HG03439 (cell line): ENCODE measurements around the gene FA2H.
"Not testable (repeated sequence)": the region's sequence is repeated elsewhere in the genome, so short reads cannot be mapped to it uniquely, and the experiment has no call there.

Experiments used
- ATAC-seq: cut with Tn5 transposase; IDR thresholded peaks from one replicate; pipeline ENCODE4 v1.9.1; 2021; ENCODE audit warnings: mild to moderate bottlenecking, moderate library complexity; ENCODE audit not compliant: unreplicated experiment

Gene FA2H

GRCh38 chr16:74770831-74771526 lies 3.6 kb downstream of the FA2H start:
- no peak for ATAC-seq

DNA sequence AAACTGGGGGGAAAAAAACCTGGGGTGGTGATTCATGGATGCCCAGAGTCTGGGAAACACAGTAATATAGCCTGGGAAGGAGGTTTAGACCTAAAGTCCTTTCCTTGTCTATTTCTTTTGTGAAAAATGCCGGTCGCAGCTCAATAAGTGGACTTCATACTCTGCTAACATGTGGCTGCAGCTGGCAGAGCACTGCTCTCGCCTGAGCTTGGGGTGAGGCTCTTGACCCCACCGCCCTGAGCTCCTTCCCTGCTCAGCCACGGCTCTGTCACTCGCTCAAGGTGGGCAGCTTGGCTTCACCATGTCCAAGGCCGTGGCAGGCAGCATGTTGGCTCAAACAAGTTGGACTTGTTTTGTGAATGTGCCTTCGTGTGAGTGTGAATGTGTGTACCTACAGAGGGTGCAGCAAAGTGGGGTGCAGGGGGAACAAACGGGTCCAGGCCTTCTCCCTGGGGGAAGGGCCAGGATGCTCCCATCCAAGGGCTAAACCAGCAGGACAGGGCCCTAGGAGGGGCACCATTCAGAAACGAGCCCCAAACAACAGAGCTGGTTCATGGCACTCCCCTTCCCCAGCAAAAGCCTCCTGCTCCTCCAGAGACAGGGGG lies 4.9 kb downstream of the FA2H start:
- no peak for ATAC-seq

DNA sequence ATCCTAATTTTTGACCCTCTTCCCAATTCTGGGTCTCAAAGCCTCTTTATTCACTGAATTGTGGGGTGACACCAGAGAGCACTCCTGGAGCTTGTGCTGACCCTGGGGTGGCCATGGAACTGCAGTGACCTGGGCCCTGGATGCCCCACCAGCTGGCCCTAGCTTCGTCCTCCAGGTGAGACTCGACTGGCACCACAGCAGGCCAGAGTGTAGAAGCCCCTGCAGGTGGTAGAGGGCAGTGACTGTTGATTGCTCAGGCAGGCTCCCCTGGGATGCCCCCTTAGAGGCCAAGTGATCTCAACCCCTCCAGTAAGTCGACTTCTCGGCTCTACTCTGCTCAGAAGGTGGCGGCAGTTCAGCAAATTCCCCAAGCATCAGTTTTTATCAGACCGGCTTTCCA lies 6.4 kb downstream of the FA2H start:
- ATAC-seq, result no peak

DNA sequence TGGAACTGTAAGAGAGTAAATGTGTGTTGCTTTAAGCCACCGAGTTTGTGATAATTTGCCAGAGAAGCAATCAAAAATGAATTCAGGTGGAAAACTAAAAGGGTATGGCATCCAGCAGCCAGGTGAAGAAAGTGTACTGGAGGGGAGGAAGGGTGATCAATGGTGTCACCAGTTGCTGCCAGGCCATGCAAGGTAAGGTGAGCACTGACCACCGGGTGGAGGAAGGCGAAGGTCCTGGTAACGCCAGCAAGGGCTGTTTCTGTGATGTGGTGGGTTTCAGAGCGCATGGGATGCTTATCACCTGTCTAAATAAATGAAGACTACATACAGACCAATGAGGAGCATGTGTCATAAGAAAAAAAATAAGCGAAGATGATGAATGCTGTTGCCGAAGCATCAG lies 6.9 kb downstream of the FA2H start:
- ATAC-seq, result no peak

DNA sequence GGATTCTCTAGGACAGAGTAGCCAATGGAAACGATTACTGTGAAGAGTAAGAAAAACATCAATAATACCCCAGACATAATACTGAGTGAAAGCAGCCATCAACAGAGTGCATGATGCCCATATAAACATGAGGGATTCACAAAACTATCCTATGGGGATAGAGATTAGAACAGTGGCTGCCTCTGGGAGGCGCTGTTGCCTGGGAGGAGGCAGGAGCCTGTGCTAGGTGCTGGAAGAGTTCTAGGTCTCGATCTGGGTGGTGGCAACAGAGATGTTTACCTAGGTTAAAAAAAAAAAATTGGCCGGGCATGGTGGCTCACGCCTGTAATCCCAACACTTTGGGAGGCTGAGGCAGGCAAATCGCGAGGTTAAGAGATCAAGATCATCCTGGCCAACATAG lies 7.9 kb downstream of the FA2H start:
- no peak for ATAC-seq

DNA sequence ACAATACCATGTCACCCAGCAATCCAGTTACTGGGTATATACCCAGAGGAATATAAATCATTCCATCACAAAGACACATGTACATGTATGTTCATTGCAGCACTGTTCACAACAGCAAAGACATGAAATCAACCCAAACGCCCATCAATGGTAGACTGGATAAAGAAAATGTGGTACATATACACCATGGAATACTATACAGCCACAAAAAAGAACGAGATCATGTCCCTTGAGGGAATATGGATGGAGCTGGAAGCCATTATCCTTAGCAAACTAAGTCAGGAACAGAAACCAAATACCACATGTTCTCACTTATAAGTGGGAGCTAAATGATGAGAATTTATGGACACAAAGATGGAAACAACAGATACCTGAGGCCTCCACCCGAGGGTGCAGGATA lies 10.4 kb downstream of the FA2H start:
- ATAC-seq, result not testable (repeated sequence)

- ATAC-seq, result no peak
Measured at GRCh38 chr16:74761665-74762064, 13.0 kb downstream of the FA2H start.

DNA sequence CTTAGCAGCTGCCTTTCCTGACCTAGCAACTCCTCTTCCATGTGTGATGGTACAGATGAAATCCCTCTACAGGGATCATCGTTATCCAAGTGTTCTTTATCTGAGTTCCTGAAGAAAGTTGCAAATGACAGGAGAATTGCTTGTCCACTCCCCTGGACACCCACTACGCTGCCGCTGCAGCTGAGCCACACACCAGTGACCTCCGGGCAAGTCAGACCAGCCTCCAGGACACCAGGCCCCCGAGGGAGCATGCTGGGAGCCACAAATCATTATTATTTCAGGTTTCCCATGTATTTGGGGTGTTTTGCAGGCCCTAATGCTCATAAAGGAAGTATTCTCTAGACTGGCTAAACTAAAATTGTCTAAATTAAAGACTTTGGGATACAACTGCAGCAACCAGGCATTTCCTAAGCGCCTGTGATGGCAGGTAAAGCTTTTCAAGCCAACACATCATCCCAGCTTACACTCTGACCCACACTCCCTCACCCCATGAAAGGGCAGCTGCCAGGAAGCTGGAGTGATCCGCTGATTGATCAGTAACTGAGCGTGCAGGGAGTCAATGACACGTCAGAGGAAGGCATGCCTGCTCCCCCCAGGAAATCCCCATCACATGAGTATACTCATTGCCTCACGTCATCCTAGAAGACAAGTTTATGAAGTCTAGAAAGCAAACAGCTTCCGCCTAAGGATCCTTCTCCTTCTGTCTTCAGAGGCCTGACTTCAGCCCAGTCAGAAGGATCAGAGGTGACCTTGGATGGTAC lies 14.4 kb downstream of the FA2H start:
- ATAC-seq, result no peak

GRCh38 chr16:74759564-74759963 lies 15.1 kb downstream of the FA2H start:
- ATAC-seq, result no peak

GRCh38 chr16:74758801-74759200 lies 15.8 kb downstream of the FA2H start:
- no peak for ATAC-seq

DNA sequence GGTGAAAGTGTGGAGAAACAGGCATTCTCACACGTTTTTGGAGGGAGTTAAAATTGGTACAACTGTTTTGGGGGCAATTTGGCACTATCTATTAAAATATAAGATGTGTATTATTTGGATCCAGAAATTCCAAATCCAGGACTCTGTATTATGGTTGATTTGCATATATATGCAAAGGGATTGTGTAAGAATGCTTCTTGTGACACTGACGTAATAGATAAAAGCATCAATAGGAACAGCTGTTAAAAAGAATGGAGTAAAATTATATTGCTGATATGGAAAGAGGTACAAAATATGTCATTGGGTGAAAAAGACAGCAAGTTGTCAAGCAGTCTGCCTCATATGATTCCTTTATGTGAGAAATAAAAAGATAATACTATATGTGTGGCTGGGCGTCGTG lies 17.3 kb downstream of the FA2H start:
- ATAC-seq, result no peak

GRCh38 chr16:74756203-74756602 lies 18.4 kb downstream of the FA2H start:
- no peak for ATAC-seq

DNA sequence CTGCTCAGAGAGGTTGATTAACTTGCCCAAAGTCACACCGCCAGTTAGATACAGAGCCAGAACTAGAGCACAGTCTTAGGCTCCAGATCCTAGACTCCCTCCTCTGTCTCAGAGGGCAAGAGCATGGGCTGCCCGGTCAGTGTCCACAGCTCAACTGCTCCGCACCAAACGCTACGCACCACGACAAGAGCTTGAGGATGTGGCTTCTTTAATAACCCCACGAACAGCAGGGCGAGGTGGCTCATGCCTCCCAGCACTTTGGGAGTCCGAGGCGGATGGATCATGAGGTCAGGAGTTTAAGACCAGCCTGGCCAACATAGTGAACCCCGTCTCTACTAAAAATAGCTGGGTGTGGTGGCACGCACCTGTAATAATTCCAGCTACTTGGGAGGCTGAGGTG lies 21.4 kb downstream of the FA2H start:
- ATAC-seq, result no peak

DNA sequence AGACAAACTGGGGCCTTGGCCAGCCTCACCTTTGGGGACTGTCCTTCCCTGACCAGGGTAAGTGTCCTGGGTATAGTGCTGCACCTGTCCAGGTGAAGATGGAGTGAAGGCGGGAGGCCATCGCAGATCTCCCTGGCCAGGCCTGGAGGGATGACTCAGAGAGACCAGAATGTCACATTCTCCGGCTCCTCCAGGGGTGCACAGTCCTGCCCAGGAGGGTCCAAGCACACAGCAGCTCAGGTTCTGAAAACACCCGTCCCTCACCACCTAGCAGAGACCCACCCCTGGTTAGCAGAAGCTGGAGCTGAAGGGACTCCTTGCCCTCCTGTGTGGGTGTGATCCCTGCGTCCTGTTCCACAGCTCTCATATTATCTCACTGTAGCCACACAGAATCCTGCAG lies 21.9 kb downstream of the FA2H start:
- ATAC-seq, result no peak

DNA sequence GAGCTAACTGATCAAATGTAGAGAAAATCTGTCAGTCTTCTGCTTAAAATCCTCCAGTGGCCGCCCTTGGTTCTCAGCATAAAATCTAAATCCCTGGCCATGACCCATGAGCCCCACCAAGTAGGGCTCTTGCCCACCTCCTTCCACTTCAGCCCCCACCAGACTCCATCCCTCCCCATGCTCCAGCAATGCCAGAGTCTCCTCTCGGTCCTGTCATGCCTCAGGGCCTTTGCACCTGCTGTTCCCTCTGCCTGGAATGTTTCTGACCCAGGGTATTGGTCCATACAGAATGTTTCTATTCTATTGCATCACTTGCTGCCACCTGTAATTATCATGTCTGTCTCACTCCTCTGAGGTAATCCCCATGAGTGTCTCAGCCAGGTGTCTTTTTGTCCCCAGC lies 22.4 kb downstream of the FA2H start:
- no peak for ATAC-seq

DNA sequence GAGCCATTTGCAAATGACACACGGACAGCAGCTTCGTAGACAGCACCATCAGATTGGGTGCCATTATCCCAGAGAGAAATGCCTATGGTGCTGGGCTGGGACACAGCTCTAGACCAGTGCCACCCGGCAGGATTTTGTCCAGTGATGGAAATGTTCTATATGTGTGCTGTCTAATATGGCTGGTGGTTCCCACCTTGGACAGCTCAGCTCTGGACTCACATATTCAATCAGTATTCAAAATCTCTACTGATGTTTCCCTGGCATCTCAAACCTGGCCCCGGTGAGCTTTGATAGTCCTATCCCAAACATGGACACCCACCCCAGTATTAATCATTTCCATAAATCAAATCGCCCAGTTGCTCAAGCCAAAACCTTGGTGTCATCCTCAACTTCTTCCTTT lies 23.0 kb downstream of the FA2H start:
- ATAC-seq, result no peak

- ATAC-seq, result no peak
Measured at GRCh38 chr16:74749291-74750055, 25.1 kb downstream of the FA2H start.

DNA sequence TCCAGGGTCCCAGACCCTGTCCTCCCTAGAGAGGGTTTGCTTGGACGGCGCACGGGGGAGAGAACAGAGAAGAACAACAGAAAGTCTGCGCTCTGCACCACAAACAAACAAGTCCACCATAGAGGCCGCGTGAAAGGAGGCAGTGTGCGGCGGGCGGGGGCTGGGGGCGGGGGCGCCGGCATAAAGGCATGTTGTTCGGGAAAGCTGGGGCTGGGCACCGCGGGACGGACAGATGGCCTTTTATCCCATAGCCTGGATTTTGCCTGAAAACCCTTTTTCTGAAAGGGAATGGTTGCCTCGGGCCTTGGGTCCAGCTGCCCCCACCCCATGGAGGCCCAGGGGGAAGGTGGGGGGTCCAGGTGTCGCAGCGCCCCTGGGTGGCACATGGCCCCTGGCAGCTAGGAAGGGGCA lies 26.0 kb downstream of the FA2H start:
- no peak for ATAC-seq

DNA sequence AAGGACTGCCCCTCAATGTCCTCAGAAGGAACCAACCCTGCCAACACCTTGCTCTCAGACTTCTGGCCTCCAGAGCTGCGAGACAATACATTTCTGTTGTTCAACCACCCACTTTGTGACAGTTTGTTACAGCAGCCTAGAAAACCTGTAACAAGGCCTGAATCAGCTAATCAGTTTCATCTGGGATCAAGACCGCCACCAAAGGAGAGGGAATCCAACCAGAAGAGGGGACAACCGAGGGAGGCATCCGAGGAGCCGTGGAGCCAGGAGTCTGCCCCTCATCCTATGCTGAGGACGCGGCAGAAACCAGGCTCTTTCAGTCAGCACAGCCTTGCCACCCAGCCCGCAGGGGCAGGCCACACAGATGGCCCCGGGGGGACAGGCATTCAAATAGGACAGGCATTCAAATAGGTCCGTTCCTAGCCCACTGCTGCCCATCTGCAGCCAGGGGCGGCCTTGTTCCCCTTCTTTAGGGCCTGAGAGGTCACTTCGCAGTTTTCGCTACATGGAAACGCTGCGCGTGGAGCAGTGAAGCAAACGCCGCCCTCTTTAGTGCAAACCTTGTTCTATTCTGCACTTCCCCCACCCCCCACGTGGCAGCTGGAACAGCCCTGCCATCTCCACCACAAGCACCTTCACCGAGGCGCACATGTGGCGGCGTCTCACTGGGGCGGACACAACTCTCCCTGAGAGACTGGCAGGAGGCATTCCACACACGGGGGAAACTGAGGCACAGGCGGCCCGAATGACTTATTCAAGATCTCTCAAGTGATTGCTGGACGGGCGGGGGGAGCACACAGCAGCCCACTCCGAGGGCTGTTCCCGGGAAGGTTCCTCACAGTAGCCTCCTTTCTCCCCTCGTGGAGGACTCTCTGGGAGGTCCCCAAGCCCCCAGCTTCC lies 26.7 kb downstream of the FA2H start:
- no peak for ATAC-seq

GRCh38 chr16:74745926-74746325 lies 28.7 kb downstream of the FA2H start:
- ATAC-seq, result no peak
